Uterus (tissue), 4 donors: ENCODE data around the gene AGBL4. TPM values are rescaled to one million over a fixed set of nuclear protein-coding genes. Genes with fewer than 3 reads are reported as not detected.

Experiments
- DNase-seq, 2 donors: peaks; one replicate each; pipeline ENCODE4 v3.0.0-alpha.2; 2019 to 2020
- H3K27ac ChIP-seq, 2 donors: fragments of 200-600 bp; sonication (generic); 1 replicate in 1 of 2; 2 replicates in 1 of 2; pipeline ENCODE4 v1.5.1; 2016 to 2018
- H3K27me3 ChIP-seq, 2 donors: fragments of 200-600 bp; sonication (generic); one replicate each; pipeline ENCODE4 v1.5.1; 2018 to 2019; ENCODE audit warnings: control low read depth in 1 of 2
- H3K36me3 ChIP-seq, 2 donors: fragments of 200-600 bp; sonication (generic); one replicate each; pipeline ENCODE4 v1.5.1; 2019; ENCODE audit warnings: control low read depth in 1 of 2
- H3K4me1 ChIP-seq, 2 donors: fragments of 200-600 bp; sonication (generic); one replicate each; pipeline ENCODE4 v1.5.1; 2018 to 2019; ENCODE audit warnings: control low read depth in 1 of 2
- H3K4me3 ChIP-seq, 2 donors: fragments of 200-600 bp; sonication (generic); 1 replicate in 1 of 2; 2 replicates in 1 of 2; pipeline ENCODE4 v1.5.1; 2018 to 2019; ENCODE audit warnings: mild to moderate bottlenecking in 1 of 2
- H3K9me3 ChIP-seq, 2 donors: fragments of 200-600 bp; sonication (generic); one replicate each; pipeline ENCODE4 v1.5.1; 2019; ENCODE audit warnings: control low read depth in 1 of 2
- POLR2A ChIP-seq, 2 donors: fragments of 450-650 bp; IDR thresholded peaks; one replicate each; pipeline ENCODE4 v1.6.1; 2016; ENCODE audit warnings: antibody characterized with exemption in 2 of 2, mild to moderate bottlenecking in 1 of 2, moderate library complexity in 1 of 2
- intact Hi-C: fragments of 100-400 bp; cut with DNase I; formaldehyde crosslinking; loops from one replicate; pipeline ENCODE4 v1.15.1; 2023; ENCODE audit warnings: low total_unique reads
- total RNA-seq, 4 donors: library from RNA; depleted of rRNA in 3 of 4; stranded (reverse); fragments of >200 nt in 3 of 4; gene quantifications; one replicate each; pipeline versions ENCODE4 v1.1.0 to v1.2.4, GENCODE V29; 2014 to 2023
- TF ChIP-seq, protein P1 (sequence below), 4 experiments: fragments of 200-600 bp in 2 of 4; fragments of 450-650 bp in 2 of 4; sonication (generic) in 2 of 4; IDR thresholded peaks; one replicate each; pipeline ENCODE4 v1.5.1; 2016 to 2019; ENCODE audit warnings: antibody characterized with exemption in 4 of 4, mild to moderate bottlenecking in 2 of 4, moderate library complexity in 1 of 4
- donor health status: DM: yes; HTN: yes; CAD: no.

AGBL4 gene
- total RNA-seq, 4 donors from 2014 or later, result 0.85 to 1.9 TPM; not detected in 2

DNA sequence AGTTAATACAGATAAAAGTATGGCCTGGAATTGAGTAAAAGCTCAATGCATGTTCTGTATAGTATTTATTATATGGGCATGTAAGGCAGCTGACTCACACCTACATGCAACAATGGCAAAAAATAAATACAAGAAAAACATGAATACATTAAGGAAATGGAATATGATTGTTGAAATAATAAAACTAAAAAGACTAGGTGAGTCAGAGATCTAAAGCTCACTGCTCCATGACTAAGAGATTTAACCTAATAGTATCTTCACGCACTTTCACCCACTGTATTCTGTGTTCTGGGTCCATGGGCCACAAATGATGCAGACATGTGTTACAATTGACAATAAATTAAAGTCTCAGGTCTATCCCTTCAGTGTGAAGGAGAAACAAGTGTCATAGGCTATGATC lies 607.0 kb downstream of the AGBL4 start:
- H3K4me3 ChIP-seq, result no peak overlapping the region
- intact Hi-C loops, result no loop called here
- no peaks in the 10 kb centered on the region for H3K36me3 ChIP-seq
- H3K27me3 ChIP-seq, result no peaks in the 10 kb centered on the region
- DNase-seq, result no peak
- TF ChIP-seq POLR2A (IDR thresholded peaks at IDR 0.05), result no peak
- TF ChIP-seq, protein P1, sequence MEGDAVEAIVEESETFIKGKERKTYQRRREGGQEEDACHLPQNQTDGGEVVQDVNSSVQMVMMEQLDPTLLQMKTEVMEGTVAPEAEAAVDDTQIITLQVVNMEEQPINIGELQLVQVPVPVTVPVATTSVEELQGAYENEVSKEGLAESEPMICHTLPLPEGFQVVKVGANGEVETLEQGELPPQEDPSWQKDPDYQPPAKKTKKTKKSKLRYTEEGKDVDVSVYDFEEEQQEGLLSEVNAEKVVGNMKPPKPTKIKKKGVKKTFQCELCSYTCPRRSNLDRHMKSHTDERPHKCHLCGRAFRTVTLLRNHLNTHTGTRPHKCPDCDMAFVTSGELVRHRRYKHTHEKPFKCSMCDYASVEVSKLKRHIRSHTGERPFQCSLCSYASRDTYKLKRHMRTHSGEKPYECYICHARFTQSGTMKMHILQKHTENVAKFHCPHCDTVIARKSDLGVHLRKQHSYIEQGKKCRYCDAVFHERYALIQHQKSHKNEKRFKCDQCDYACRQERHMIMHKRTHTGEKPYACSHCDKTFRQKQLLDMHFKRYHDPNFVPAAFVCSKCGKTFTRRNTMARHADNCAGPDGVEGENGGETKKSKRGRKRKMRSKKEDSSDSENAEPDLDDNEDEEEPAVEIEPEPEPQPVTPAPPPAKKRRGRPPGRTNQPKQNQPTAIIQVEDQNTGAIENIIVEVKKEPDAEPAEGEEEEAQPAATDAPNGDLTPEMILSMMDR (IDR thresholded peaks at IDR 0.05), result no peak
- H3K9me3 ChIP-seq, result no peaks in the 10 kb centered on the region
- no peak overlapping the region for H3K27ac ChIP-seq
- no peaks in the 10 kb centered on the region for H3K4me1 ChIP-seq

- intact Hi-C loops, result no loop called here
- Histone ChIP-seq H3K4me3 (no peak overlapping the region), H3K36me3 (no peaks in the 10 kb centered on the region), H3K9me3 (no peaks in the 10 kb centered on the region), H3K27me3 (no peaks in the 10 kb centered on the region), H3K4me1 (no peaks in the 10 kb centered on the region), H3K27ac (no peak overlapping the region)
- TF ChIP-seq, protein P1 (IDR thresholded peaks at IDR 0.05), result no peak
- TF ChIP-seq POLR2A (IDR thresholded peaks at IDR 0.05), result no peak
- no peak for DNase-seq
Observed at GRCh38 chr1:49408346-49408745, 615.4 kb downstream of the AGBL4 start.

DNA sequence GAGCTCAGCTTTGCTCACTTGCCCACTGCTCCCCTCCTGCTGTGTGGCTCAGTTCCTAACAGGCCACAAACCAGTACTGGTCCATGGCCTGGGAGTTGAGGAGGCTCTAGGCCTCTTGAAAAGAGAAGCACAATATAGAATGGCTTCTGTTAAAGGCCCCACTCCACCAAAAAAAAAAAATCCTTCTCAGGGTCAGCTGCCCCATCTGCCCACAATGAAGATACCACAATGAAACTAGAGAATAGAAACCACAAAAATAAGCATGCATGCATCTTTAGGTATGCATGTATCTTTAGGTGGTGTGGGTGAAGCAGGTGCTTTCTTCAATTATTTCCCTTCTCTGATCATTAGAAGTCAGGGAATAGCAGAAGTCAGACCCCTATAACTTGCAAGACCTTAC lies 626.7 kb downstream of the AGBL4 start:
- Histone ChIP-seq H3K9me3 (no peaks in the 10 kb centered on the region), H3K36me3 (no peaks in the 10 kb centered on the region), H3K4me3 (no peak overlapping the region), H3K27me3 (no peaks in the 10 kb centered on the region), H3K27ac (no peak overlapping the region), H3K4me1 (no peaks in the 10 kb centered on the region)
- DNase-seq, result no peak
- intact Hi-C loops, result no loop called here
- TF ChIP-seq POLR2A (IDR thresholded peaks at IDR 0.05), result no peak
- TF ChIP-seq, protein P1 (IDR thresholded peaks at IDR 0.05), result no peak

GRCh38 chr1:49394200-49394599 lies 629.6 kb downstream of the AGBL4 start:
- Histone ChIP-seq H3K27me3 (no peaks in the 10 kb centered on the region), H3K4me3 (no peak overlapping the region), H3K9me3 (no peaks in the 10 kb centered on the region), H3K36me3 (no peaks in the 10 kb centered on the region), H3K4me1 (no peaks in the 10 kb centered on the region), H3K27ac (no peak overlapping the region)
- no peak for TF ChIP-seq POLR2A (IDR thresholded peaks at IDR 0.05)
- TF ChIP-seq, protein P1 (IDR thresholded peaks at IDR 0.05), result no peak
- no peak for DNase-seq
- intact Hi-C loops, result no loop called here

DNA sequence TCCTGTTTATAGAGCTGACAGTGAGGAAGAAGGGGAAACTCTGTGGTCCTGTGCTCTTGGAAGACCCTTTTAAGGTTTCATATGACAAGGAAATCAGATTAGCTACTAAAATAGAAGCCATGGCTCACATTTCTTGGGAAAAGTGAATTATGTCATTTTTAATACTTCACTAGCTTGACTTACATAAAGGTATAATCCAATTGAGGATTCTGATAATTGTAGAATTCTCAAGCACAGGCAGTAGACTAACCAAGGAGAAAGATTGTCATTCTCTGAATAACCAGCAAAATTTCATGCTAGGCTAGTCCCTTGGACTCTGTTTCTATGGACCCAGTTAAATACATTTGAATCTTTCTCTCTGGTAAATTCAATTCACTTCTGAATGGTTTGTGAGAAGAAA lies 634.1 kb downstream of the AGBL4 start:
- no peak for DNase-seq
- TF ChIP-seq, protein P1 (IDR thresholded peaks at IDR 0.05), result no peak
- no peak for TF ChIP-seq POLR2A (IDR thresholded peaks at IDR 0.05)
- Histone ChIP-seq H3K27ac (no peak overlapping the region), H3K9me3 (no peaks in the 10 kb centered on the region), H3K36me3 (no peaks in the 10 kb centered on the region), H3K27me3 (no peaks in the 10 kb centered on the region), H3K4me1 (no peaks in the 10 kb centered on the region), H3K4me3 (no peak overlapping the region)
- intact Hi-C loops, result no loop called here
